HEK293 (cell line): Measurements from ENCODE around the gene SORBS2.

Experiments
- CTCF ChIA-PET: fragments of 350-600 bp; formaldehyde crosslinking; extraction: SDS; loops from one replicate; lab custom pipeline; 2021; ENCODE audit warnings: antibody characterized with exemption; lab: Yijun Ruan, JAX
- POLR2A ChIA-PET: fragments of 300-600 bp; formaldehyde crosslinking; extraction: SDS; loops from one replicate; lab custom pipeline; 2020; ENCODE audit warnings: antibody characterized with exemption, inconsistent platforms; lab: Yijun Ruan, JAX
- H3K27ac ChIP-seq: fragments of 200-500 bp; sonication (Bioruptor generic); 2 replicates; pipeline ENCODE4 v1.5.1; 2014; ENCODE audit warnings: low read depth, low read length, control low read depth, inconsistent platforms; ENCODE audit errors: extremely low read depth
- H3K36me3 ChIP-seq, 2 experiments: fragments of 200-500 bp in 1 of 2; sonication (Bioruptor generic) in 1 of 2; 1 replicate in 1 of 2; 2 replicates in 1 of 2; pipeline ENCODE4 v1.5.1; 2014 to 2017; ENCODE audit warnings: inconsistent platforms in 2 of 2, low read length in 2 of 2; ENCODE audit not compliant: control insufficient read depth in 2 of 2, insufficient read depth in 1 of 2
- H3K4me1 ChIP-seq: fragments of 200-500 bp; sonication (Bioruptor generic); 2 replicates; pipeline ENCODE4 v1.5.1; 2014; ENCODE audit warnings: mild to moderate bottlenecking, low read length, inconsistent platforms; ENCODE audit not compliant: control insufficient read depth, insufficient read depth
- H3K4me3 ChIP-seq: 2 replicates; pipeline ENCODE4 v1.5.1; 2011; ENCODE audit warnings: low read depth, mild to moderate bottlenecking, control low read depth, low read length, moderate library complexity
- H3K9me3 ChIP-seq: fragments of 200-500 bp; sonication (Bioruptor generic); 2 replicates; pipeline ENCODE4 v1.5.1; 2014; ENCODE audit warnings: low read depth, low read length, inconsistent platforms; ENCODE audit not compliant: control insufficient read depth, insufficient read depth
- EGR2 ChIP-seq: fragments of 450-650 bp; formaldehyde crosslinking; IDR thresholded peaks from 2 replicates; pipeline ENCODE4 v1.5.1; 2016; ENCODE audit warnings: low read depth, missing biosample characterization, missing genetic modification characterization
- GLI2 ChIP-seq: fragments of 450-650 bp; formaldehyde crosslinking; IDR thresholded peaks from 2 replicates; pipeline ENCODE4; 2017; ENCODE audit warnings: missing biosample characterization, missing genetic modification characterization, low read depth, borderline replicate concordance
- HIC1 ChIP-seq: fragments of 450-650 bp; formaldehyde crosslinking; IDR thresholded peaks from 2 replicates; pipeline ENCODE4 v1.5.1; 2016; ENCODE audit warnings: missing biosample characterization, missing genetic modification characterization
- KLF16 ChIP-seq: fragments of 450-650 bp; formaldehyde crosslinking; IDR thresholded peaks from 2 replicates; pipeline ENCODE4 v1.5.1; 2017; ENCODE audit warnings: missing biosample characterization, missing genetic modification characterization
- MZF1 ChIP-seq: fragments of 450-650 bp; formaldehyde crosslinking; IDR thresholded peaks from 2 replicates; pipeline ENCODE4 v1.5.1; 2017; ENCODE audit warnings: missing biosample characterization, missing genetic modification characterization, borderline replicate concordance
- SETDB1 ChIP-seq: IDR thresholded peaks from one replicate; pipeline ENCODE4 v1.6.1; 2017; ENCODE audit warnings: mild to moderate bottlenecking, low read length, moderate library complexity, mixed read lengths; ENCODE audit not compliant: insufficient read length
- SP2 ChIP-seq: fragments of 450-650 bp; formaldehyde crosslinking; IDR thresholded peaks from 2 replicates; pipeline ENCODE4 v1.5.1; 2016; ENCODE audit warnings: missing biosample characterization, missing genetic modification characterization
- TCF7L2 ChIP-seq: IDR thresholded peaks from 2 replicates; pipeline ENCODE4 v1.6.1; 2011; ENCODE audit warnings: low read depth, mild to moderate bottlenecking, inconsistent platforms, low read length, moderate library complexity, borderline replicate concordance
- YY1 ChIP-seq: fragments of 450-650 bp; formaldehyde crosslinking; IDR thresholded peaks from 2 replicates; pipeline ENCODE4 v1.5.1; 2018; ENCODE audit warnings: missing biosample characterization, missing genetic modification characterization
- ZBTB48 ChIP-seq: fragments of 450-650 bp; formaldehyde crosslinking; IDR thresholded peaks from 2 replicates; pipeline ENCODE4 v1.5.1; 2016; ENCODE audit warnings: missing biosample characterization, missing genetic modification characterization
- ZBTB7A ChIP-seq: fragments of 450-650 bp; formaldehyde crosslinking; IDR thresholded peaks from 2 replicates; pipeline ENCODE4 v1.5.1; 2016; ENCODE audit warnings: low read depth, missing biosample characterization, missing genetic modification characterization
- ZFHX2 ChIP-seq: fragments of 450-650 bp; formaldehyde crosslinking; conservative IDR thresholded peaks from 2 replicates; pipeline ENCODE4 v1.5.1; 2016; ENCODE audit warnings: missing biosample characterization, missing genetic modification characterization
- ZNF10 ChIP-seq: fragments of 450-650 bp; formaldehyde crosslinking; IDR thresholded peaks from 2 replicates; pipeline ENCODE4 v1.5.1; 2017; ENCODE audit warnings: missing biosample characterization, missing genetic modification characterization
- ZNF148 ChIP-seq: fragments of 450-650 bp; formaldehyde crosslinking; IDR thresholded peaks from 2 replicates; pipeline ENCODE4 v1.5.0; 2017; ENCODE audit warnings: missing biosample characterization, missing genetic modification characterization, borderline replicate concordance
- ZNF157 ChIP-seq: fragments of 450-650 bp; formaldehyde crosslinking; IDR thresholded peaks from 2 replicates; pipeline ENCODE4 v1.5.1; 2016; ENCODE audit warnings: missing biosample characterization, missing genetic modification characterization
- ZNF174 ChIP-seq: fragments of 450-650 bp; formaldehyde crosslinking; IDR thresholded peaks from 2 replicates; pipeline ENCODE4 v1.5.0; 2017; ENCODE audit warnings: missing biosample characterization, mild to moderate bottlenecking, missing genetic modification characterization
- ZNF202 ChIP-seq: fragments of 450-650 bp; formaldehyde crosslinking; IDR thresholded peaks from 2 replicates; pipeline ENCODE4 v1.5.1; 2016; ENCODE audit warnings: missing biosample characterization, missing genetic modification characterization, borderline replicate concordance
- ZNF302 ChIP-seq: fragments of 450-650 bp; formaldehyde crosslinking; IDR thresholded peaks from 2 replicates; pipeline ENCODE4 v1.5.1; 2016; ENCODE audit warnings: missing biosample characterization, missing genetic modification characterization, low read depth
- ZNF449 ChIP-seq: fragments of 450-650 bp; formaldehyde crosslinking; IDR thresholded peaks from 2 replicates; pipeline ENCODE4 v1.5.1; 2017; ENCODE audit warnings: missing biosample characterization, mild to moderate bottlenecking, missing genetic modification characterization, moderate library complexity
- ZNF514 ChIP-seq: fragments of 450-650 bp; formaldehyde crosslinking; IDR thresholded peaks from 2 replicates; pipeline ENCODE4 v1.5.1; 2016; ENCODE audit warnings: missing biosample characterization, missing genetic modification characterization
- ZNF530 ChIP-seq: fragments of 450-650 bp; formaldehyde crosslinking; IDR thresholded peaks from 2 replicates; pipeline ENCODE4 v1.5.1; 2016; ENCODE audit warnings: low read depth, missing biosample characterization, missing genetic modification characterization
- ZNF624 ChIP-seq: fragments of 450-650 bp; formaldehyde crosslinking; IDR thresholded peaks from 2 replicates; pipeline ENCODE4 v1.5.1; 2017; ENCODE audit warnings: missing biosample characterization, missing genetic modification characterization
- ZNF660 ChIP-seq: fragments of 450-650 bp; IDR thresholded peaks from 2 replicates; pipeline ENCODE4 v1.5.1; 2018; ENCODE audit warnings: missing biosample characterization, mild to moderate bottlenecking, missing genetic modification characterization
- ZNF677 ChIP-seq: fragments of 450-650 bp; IDR thresholded peaks from 2 replicates; pipeline ENCODE4 v1.5.0; 2018; ENCODE audit warnings: missing biosample characterization, mild to moderate bottlenecking, missing genetic modification characterization, moderate library complexity
- ZNF704 ChIP-seq: fragments of 450-650 bp; formaldehyde crosslinking; IDR thresholded peaks from 2 replicates; pipeline ENCODE4 v1.5.1; 2016; ENCODE audit warnings: missing biosample characterization, missing genetic modification characterization
- ZNF792 ChIP-seq: fragments of 450-650 bp; formaldehyde crosslinking; IDR thresholded peaks from 2 replicates; pipeline ENCODE4 v1.5.1; 2016; ENCODE audit warnings: missing biosample characterization, missing genetic modification characterization

SORBS2 gene

GRCh38 chr4:185717377-185717741 is 94.6 kb downstream of the SORBS2 start (continued):
- TF ChIP-seq ZNF302 (tag by site-specific recombination) = no peak
- TF ChIP-seq ZNF624 (tag by site-specific recombination) = no peak
- no peak for TF ChIP-seq ZNF792

GRCh38 chr4:185716577-185717376 is 95.2 kb downstream of the SORBS2 start:
- TF ChIP-seq ZNF530 (tag by site-specific recombination) (no peak), ZNF704 (no peak), ZNF174 (tag by site-specific recombination) (no peak), ZNF514 (tag by site-specific recombination) (no peak), MZF1 (tag by site-specific recombination) (no peak), GLI2 (no peak), EGR2 (tag by site-specific recombination) (peak; percentile 46), SP2 (tag by site-specific recombination) (no peak), YY1 (tag by site-specific recombination) (no peak), ZFHX2 (peak; percentile 59)
- no peak overlapping the region for H3K4me3 ChIP-seq
- ChIA-PET POLR2A (no interaction called here), CTCF (no interaction called here)
- H3K9me3 ChIP-seq = no peaks in the 10 kb centered on the region
- no peaks in the 10 kb centered on the region for H3K36me3 ChIP-seq
- H3K27ac ChIP-seq = no peak overlapping the region
- 0 out of 2 replicates have a peak, but pooled peaks cover 5% of the 10 kb centered on the region for H3K4me1 ChIP-seq

- no peak overlapping the region for H3K4me3 ChIP-seq
- ChIA-PET CTCF (no interaction called here), POLR2A (no interaction called here)
- no peak for TF ChIP-seq ZNF148 (tag by site-specific recombination)
- TF ChIP-seq ZNF449 (tag by site-specific recombination) = no peak
- no peak for TF ChIP-seq ZBTB48 (tag by site-specific recombination)
- TF ChIP-seq ZNF660 = no peak
- TF ChIP-seq KLF16 (tag by site-specific recombination) = no peak
- no peak for TF ChIP-seq ZNF704
- no peak for TF ChIP-seq ZNF677 (tag by site-specific recombination)
- no peak for TF ChIP-seq ZNF202 (tag by site-specific recombination)
- no peak for TF ChIP-seq ZNF10
- TF ChIP-seq TCF7L2 = no peak
- no peak for TF ChIP-seq ZBTB7A
- no peak for TF ChIP-seq HIC1 (tag by site-specific recombination)
- TF ChIP-seq ZNF157 (tag by site-specific recombination) = no peak
- TF ChIP-seq SETDB1 = no peak
Measured at GRCh38 chr4:185716141-185716551, 95.8 kb downstream of the SORBS2 start.

More at GRCh38 chr4:185716141-185716551, 95.8 kb downstream of the SORBS2 start:
- H3K9me3 ChIP-seq = no peaks in the 10 kb centered on the region
- H3K27ac ChIP-seq = no peak overlapping the region
- H3K36me3 ChIP-seq = no peaks in the 10 kb centered on the region
- no peaks in the 10 kb centered on the region for H3K4me1 ChIP-seq
